GM18520 (cell line): ENCODE data around the gene ATN1.
A peak's percentile ranks its signal among the peaks of the same experiment; 100 is the strongest.
"Not testable (repeated sequence)": the region's sequence is repeated elsewhere in the genome, so short reads cannot be mapped to it uniquely, and the experiment has no call there.

Source experiments
- ATAC-seq: cut with Tn5 transposase; IDR thresholded peaks from one replicate; pipeline ENCODE4 v1.9.1; 2021; ENCODE audit not compliant: unreplicated experiment

Gene ATN1, protein sequence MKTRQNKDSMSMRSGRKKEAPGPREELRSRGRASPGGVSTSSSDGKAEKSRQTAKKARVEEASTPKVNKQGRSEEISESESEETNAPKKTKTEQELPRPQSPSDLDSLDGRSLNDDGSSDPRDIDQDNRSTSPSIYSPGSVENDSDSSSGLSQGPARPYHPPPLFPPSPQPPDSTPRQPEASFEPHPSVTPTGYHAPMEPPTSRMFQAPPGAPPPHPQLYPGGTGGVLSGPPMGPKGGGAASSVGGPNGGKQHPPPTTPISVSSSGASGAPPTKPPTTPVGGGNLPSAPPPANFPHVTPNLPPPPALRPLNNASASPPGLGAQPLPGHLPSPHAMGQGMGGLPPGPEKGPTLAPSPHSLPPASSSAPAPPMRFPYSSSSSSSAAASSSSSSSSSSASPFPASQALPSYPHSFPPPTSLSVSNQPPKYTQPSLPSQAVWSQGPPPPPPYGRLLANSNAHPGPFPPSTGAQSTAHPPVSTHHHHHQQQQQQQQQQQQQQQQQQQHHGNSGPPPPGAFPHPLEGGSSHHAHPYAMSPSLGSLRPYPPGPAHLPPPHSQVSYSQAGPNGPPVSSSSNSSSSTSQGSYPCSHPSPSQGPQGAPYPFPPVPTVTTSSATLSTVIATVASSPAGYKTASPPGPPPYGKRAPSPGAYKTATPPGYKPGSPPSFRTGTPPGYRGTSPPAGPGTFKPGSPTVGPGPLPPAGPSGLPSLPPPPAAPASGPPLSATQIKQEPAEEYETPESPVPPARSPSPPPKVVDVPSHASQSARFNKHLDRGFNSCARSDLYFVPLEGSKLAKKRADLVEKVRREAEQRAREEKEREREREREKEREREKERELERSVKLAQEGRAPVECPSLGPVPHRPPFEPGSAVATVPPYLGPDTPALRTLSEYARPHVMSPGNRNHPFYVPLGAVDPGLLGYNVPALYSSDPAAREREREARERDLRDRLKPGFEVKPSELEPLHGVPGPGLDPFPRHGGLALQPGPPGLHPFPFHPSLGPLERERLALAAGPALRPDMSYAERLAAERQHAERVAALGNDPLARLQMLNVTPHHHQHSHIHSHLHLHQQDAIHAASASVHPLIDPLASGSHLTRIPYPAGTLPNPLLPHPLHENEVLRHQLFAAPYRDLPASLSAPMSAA (N-terminal part only)

DNA sequence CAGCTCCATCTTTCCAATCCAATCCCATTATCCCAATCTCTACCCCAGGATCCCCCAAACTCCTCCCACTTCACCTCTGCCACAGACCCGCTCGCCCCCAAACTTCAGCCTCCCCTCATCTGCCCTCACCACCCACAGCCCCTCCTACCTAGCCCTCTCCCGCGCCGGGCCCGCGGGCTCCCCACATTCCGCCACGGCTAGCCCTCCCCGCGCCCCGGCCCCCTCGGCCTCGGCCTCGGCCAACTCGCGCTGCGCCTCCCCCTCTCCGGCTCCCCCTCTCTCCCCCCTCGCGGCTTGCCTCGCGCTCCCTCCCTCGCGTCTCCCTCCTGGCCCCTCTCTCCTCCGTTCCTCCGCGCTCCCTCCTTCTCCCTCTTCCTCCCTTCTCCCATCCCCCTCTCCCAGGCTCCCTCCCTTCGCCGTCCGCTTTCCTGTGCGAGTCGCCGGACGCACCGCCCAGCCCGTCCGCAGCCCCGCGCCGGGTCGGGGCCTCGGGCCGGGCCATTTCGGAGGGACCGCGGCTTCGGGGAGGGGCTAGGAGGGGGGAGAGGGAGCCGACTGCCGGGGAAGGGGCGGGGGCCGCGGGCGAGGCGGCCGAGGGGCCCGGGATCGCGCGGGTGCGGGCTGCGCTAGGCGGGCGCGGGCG is at the start of gene ATN1:
Gene ATN1, plus strand, starts transcription at position 581 of the 643 bp plus-strand sequence. CDS start 6,043 bp downstream, outside the sequence.
- ATAC-seq: no peak

DNA sequence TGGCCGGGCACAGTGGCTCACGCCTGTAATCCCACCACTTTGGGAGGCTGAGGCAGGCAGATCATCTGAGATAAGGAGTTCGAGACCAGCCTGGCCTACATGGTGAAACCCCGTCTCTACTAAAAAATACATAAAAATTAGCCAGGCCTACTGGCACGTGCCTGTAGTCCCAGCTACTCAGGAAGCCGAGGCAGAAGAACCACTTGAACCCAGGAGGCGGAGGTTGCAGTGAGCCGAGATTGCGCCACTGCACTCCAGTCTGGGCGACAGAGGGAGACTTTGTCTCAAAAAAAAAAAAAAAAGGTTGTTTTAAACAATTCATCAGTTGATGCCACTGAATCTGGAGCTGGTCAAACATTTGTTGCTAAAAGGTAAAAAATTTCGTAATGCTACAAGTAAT is 47.9 kb upstream of the ATN1 start:
- not testable (repeated sequence) for ATAC-seq

DNA sequence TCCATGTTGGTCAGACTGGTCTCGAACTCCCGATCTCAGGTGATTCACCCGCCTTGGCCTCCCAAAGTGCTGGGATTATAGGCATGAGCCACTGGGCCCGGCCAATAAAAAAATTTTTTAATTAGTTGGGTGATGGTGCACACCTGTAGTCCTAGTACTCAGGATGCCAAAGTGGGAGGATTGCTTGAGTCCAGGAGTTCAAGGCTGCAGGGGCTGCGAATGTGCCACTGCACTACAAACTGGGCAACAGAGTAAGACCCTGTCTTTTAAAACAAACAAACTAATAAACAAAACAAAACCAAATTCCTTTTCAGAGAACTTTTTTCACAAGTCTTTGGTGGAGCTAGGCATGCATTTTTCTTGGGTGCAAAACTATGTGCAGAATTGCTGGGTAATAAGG is 44.5 kb upstream of the ATN1 start:
- ATAC-seq: no peak

DNA sequence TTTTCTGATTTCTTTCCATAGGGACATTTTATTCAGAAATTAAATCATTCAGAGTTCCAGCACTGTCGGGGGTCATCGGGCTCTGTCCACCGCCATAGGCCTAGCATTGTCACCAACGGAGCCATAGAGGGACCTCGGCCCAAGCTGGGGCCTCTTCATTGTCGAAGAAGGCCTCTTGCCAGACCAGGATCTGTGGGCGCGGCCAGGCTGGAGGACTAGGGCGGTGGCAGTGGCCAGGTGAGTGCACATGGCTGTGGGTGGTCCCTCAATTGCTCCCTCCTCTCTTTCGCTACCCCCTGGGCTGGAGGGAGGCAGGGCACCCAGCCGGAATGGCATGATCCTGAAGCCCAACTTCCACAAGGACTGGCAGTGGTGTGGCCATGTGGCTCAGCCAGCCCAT is 44.1 kb upstream of the ATN1 start:
- ATAC-seq: no peak

DNA sequence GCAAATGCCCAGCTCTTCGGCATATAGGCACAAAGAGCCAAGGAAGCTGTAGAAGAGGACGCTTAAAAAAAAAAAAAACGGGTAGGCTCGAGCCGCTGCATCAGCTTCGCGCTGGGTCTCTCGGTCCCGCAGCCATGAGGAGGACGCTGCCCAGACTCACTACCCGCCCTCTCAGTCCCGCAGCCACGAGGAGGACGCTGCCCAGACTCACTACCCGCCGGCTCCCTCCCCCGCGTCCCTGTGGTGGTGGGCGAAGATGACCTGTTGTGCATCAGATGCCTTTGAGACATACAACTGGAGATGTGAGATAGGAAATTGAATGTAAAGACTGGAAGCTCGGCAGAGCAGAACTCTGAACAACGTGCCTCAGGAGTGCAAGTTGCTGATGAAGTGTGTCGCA is 43.2 kb upstream of the ATN1 start:
- ATAC-seq: no peak

DNA sequence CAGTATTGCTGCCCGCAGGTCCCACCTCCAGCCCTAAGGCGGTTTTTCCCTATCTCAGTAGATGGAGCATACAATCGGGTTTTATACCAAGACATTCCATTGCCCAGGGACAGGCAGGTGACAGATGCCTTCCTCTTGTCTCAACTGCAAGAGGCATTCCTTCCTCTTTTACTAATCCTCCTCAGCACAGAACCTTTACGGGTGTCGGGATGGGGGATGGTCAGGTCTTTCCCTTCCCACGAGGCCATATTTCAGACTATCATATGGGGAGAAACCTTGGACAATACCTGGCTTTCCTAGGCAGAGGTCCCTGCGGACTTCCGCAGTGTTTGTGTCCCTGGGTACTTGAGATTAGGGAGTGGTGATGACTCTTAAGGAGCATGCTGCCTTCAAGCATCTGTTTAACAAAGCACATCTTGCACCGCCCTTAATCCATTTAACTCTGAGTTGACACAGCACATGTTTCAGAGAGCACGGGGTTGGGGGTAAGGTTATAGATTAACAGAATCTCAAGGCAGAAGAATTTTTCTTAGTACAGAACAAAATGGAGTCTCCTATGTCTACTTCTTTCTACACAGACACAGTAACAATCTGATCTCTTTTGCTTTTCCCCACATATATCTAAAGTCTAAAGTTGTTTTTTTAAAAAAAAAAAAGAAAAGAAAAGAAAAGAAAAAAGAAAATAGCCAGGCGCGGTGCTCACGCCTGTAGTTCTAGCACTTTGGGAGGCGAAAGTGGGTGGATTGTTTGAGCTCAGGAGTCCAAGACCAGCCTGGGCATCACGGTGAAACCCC is 41.4 kb upstream of the ATN1 start:
- not testable (repeated sequence) for ATAC-seq

DNA sequence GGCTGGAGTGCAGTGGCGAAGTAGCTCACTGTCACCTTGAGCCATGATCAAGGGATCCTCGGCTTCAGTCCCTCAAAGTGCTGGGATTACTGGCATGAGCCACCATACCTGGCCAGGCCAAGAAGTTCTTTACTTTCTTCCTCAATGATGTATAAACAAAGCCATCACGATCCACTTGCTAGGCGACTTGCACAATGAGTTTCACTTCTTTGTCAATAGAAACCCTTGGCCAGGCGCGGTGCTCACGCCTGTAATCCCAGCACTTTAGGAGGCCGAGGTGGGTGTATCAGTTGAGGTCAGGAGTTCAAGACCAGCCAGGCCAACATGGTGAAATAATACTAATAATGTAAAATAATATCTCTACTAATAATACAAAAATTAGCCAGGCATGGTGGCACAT is 40.3 kb upstream of the ATN1 start:
- ATAC-seq: no peak

DNA sequence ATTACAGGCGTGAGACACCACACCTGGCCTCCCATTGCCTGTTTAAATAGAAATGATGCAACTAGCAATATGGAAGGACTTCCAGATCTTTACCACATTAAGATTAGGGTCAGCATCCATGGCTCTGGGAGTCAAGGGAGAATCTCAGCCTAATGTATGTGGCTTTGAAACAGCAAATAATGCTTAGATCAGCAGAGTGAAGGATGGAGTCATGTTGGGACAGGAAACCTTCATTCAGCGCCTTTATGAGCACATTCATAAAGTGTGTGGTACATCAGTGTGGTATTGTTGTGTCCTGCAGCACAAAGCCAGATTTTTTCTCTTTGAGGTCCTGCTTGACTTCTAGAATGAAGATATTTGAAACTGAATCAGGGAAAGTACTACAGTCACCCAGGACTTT is 39.4 kb upstream of the ATN1 start:
- no peak for ATAC-seq

DNA sequence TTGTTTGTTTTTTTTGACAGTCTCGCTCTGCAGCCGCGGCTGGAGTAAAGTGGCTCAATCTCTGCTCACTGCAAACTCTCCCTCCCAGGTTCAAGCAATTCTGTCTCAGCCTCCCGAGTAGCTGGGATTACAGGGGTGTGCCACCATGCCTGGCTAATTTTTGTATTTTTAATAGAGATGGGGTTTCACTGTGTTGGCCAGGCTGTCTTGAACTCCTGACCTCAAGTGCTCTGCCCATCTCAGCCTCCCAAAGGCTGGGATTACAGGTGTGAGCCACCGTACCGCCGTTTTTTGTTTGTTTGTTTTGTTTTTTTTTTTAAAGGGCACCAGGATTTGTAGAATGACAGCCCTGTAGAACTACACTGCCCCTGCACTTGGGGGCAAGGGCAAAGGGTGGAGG is 39.0 kb upstream of the ATN1 start:
- ATAC-seq: not testable (repeated sequence)

DNA sequence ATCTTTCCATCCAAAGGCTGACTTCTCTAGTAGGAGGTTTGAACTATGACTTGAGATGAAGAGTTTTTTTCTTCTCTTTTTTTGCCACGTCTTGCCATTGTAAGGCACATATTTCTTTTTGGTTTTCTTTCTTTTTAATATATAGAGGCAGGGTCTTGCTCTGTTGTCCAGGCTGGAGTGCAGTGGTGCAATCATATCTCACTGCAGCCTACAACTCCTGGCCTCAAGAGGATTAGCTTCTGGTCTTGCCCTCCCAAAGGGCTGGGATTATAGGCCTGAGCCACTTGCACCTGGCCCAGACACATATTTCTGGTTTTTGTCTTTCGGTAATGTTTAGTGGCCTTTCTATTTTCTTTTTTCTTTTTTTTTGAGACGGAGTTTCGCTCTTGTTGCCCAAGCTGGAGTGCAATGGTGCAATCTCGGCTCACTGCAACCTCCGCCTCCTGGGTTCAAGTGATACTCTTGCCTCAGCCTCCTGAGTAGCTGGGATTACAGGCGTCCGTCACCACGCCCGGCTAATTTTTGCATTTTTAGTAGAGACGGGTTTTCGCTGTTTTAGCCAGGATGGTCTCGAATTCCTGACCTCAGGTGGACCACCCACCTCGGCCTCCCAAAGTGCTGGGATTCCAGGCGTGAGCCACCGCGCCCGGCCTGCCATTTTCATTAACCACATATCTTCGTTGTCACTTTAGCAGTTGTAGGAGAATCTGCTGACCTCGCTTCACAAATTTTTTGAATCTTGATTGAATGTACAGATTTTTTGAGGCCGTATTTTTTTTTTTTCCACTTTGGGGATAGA is 37.8 kb upstream of the ATN1 start:
- not testable (repeated sequence) for ATAC-seq

DNA sequence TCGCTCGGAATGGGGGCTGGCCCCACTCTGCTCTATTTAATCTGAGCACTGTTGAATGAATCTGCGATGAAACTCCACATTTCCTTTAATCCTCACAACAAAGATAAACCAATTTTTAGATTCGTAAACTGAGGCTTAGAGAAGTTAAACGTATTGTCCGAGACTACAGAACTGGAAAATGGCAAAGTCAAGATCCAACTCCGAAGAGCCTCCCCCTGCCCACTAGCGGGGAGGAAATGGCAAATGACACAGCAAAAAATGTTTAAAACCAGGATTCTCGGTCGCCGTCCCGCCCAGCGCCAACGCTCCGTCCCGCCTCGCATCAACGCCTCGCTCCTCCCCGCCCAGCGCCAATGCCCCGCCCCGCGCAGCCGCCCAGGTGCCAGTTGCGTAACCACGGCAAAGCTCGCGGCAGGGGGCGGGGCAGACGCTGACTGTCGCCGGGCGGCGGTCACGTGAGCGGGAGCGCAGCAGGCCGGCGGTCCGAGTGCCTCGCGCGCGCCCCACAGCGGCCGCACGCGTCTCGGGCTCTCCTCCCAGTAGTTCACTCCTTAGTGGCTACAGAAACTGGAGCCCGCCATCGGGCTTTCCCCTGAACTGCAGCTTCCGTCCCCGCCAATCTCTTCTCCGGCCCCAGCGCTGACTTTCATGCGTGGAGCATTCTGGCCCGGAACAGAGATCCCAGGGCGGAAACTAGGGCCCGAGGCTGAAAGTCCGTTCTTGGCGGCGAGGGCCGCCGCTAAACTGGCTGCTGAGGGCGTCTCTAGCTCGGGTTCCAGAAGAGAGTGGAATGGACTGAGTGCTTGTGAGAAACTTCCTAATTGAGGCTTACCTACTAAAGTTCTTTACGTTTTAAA is 36.7 kb upstream of the ATN1 start:
- ATAC-seq: peak; percentile 99

DNA sequence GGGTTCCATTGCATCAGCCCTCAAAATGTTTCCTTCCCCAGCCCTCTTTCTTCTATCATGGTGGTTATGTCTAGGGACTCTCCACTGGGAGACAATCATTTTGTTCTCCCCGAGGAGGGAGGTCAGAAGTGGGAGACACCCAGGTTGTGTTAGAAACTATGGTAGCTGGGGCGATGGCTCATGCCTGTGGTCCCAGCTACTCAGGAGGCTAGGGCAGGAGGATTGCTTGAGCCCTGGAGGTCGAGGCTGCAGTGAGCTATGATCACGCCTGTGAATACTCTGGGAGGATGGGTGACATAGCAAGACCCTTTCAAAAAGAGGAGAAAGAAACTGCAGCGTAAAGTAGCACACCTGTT is 36.1 kb upstream of the ATN1 start:
- ATAC-seq: no peak

DNA sequence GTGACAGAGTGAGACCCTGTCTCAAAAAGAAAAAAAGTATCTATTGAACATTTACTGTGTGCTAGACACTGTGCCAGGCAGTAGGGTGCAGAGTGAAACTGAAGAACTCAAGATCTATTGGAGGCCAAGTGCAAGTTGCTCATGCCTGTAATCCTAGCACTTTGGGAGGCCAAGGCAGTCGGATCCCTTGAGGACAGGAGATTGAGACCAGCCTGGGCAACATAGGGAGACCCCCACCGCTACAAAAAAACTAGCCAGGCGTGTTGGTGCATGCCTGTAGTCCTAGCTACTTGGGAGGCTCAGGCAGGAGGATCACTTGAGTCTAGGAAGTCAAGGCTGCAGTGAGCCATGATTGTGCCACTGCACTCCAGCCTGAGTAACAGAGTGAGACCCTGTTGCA is 35.1 kb upstream of the ATN1 start:
- ATAC-seq: not testable (repeated sequence)

DNA sequence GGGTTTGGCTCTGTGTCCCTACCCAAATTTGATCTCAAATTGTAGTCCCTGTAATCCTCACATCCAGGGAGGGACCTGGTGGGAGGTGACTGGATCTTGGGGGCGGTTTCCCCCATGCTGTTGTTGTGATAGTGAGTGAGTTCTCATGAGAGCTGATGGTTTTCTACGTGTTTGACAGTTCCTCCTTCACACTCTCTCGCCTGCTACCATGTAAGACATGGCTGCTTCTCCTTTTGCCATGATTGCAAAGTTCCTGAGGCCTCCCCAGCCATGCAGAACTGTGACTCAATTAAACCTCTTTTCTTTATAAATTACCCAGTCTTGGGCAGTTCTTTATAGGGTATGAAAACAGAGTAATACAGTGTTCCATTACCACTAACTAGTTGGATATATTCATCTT is 33.4 kb upstream of the ATN1 start:
- no peak for ATAC-seq

DNA sequence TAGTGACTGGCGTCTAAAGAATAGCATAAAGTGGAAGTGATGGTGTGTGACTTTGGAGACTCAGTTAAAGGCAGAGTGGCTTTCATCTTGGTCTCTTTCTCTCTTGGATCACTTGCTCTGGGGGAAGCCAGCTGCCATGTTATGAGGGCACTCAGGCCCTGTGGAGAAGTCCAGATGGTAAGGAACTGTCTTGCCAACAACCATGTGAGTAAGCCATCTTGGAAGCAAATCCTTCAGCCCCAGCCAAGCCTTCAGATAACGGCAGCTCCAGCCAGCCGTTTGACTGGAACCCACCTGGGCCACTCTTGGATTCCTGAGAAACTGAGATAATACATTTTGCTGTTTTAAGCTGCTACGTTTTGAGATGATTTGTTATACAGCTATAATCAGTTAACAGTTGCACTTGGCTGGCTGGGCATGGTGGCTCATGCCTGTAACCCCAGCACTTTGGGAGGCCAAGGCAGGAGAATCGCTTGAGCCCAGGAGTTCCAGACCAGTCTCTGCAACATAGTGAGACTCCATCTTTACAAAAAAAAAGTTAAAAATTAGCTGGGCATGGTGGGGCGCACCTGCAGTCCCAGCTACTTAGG is 30.8 kb upstream of the ATN1 start:
- ATAC-seq: no peak

DNA sequence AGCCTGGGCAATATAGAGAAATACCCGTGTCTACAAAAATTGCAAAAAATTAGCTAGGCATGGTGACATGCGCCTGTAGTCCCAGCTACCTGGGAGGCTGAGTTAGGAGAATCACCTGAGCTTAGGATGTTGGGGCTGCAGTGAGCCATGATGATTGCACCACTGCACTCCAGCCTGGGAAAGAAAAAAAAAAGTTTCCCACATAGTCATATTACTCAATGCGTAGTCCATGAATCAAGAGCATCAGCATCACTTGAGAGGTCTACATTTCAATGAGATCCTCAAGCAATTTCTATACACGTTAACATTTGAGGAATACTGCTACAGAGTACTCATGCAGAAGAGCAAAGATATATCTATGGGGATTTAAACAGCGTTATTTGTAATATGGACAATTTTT is 28.3 kb upstream of the ATN1 start:
- ATAC-seq: no peak

DNA sequence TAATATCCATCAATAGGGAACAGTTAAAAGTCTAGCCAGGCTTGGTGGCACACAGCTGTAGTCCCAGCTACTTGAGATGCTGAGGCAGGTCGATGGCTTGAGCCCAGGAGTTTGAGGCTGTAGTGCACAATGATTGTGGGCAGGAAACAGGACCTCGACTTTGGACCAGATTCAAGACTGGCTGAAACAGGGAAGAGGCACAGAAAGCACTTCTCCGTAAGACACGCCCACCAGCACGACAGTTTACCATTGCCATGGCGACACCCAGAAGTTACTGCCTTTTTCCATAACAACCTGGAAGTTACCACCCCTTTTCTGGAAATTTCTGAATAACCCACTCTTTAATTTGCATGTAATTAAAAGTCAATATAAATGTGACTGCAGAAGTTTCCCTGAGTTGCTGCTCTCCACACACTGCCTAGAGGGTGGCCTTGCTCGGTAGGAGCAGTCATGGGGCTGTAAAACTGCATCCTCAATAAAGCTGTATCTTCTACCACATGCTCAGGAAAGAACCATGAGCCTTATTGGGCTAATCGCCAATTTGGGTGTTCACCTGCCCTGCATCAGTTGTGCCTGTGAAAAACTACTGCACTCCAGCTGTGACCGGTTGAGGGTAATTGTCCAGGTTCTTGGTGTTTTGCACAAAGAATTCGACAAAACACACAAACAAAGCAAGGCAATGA is 27.8 kb upstream of the ATN1 start:
- no peak for ATAC-seq

DNA sequence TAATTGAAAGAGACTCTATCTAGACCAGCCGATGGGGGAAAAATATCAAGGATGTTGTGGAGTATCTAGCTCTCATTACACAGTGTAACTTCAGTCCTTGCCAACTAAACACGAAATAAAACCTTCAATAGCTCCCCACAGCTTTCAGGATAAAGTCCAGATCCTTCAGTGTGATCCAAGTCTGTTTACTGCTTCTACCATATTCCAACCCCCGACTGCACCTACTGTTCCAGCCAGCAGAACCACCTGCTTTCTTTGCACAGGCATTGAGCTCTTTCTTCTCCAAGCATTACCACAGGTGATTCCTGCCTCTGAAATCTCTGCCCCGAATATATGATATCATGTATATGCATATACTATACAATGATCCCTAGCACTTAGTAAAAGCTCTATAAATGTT is 25.3 kb upstream of the ATN1 start:
- ATAC-seq: no peak
